GM19193 (cell line): ENCODE results near the gene CADPS.

ENCODE experiments used
- POLR2A ChIP-seq: IDR thresholded peaks from 4 replicates; pipeline ENCODE4 v1.6.1; 2011; ENCODE audit not compliant: insufficient read depth, insufficient read length; ENCODE audit errors: extremely low read depth

Gene CADPS

DNA sequence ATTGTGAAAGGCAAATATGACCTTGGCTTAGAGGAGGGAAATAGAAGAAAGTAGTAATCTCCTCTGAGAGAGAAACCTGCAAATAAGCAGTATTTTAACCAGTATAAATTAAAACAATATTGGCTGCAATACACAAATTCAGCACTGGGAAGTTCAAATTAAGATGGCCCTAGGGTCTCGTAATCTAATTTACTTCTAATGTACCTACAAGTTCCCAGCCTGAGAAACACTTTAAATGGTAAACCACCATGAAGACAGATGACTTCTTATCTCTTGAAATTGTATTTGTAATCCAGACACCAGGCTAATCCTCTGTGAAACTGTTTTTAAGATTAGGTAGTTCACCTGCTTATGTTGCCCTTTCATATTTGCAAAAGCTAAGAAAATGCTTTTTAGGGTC is 199.7 kb downstream of the CADPS start:
- no peak for TF ChIP-seq POLR2A

DNA sequence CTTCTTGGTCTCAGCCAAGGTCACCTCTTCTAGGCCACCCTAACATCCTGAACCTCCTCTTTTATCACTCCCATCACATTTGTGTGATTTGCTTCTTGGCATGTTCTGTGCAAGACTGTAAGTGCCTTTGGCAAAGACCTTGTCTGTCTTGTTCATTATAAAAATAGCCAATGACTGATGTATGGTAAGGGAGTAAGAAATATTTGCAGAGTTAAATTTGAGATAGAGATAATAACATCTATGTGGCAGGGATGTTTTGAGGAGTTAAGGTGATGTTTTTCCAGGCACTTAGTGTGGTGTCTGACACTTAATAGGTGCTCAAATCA is 202.3 kb downstream of the CADPS start:
- TF ChIP-seq POLR2A, result no peak

DNA sequence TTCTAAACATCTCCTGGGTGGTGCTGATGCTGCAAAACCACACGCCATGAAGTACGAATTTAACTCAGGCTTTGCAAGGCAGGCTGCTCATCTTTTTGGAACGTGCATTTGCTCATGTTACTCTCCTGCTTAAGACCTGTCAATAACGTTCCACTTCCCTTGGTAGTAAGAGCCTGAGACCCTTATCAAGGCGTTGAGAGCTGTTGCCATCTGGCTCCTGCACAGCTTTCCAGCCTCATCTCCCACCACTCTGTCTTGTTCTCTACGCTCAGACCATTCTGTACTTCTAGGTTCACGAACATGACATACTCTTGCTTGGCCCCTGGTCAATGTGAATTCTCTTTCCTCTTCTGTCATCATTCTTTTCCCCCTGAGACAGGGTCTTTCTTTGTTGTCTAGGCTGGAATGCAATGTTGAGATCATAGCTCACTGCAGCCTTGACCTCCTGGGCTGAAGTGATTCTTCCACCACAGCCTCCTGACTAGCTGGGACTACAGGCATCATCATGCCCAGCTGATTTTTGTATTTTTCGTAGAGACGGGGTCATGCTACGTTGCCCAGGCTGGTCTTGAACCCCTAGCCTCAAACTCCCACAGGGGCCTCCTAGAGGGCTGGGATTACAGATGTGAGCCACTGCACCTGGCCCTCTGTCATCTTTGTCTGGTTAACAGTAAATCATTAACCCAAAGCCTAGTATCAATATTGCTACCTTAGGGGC is 202.8 kb downstream of the CADPS start:
- no peak for TF ChIP-seq POLR2A

DNA sequence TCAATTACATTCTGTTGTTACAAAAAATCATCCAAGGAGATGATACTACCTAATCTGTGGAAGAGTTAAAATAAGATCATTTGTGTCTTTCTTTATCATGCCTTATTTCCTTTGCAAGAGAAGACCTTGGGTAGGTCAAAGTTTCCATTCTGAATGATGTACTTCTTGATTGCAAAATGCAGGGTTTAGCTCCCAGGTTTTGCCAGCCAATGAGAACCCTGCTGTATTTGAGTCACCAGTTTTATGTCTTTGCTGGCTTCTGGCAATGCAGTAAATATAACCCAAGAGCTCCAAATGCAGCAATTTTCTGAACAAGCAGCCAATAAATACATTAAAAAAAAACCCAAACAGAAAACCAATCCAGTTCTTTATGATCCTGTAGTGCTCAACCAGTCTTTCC is 204.9 kb downstream of the CADPS start:
- TF ChIP-seq POLR2A, result no peak

DNA sequence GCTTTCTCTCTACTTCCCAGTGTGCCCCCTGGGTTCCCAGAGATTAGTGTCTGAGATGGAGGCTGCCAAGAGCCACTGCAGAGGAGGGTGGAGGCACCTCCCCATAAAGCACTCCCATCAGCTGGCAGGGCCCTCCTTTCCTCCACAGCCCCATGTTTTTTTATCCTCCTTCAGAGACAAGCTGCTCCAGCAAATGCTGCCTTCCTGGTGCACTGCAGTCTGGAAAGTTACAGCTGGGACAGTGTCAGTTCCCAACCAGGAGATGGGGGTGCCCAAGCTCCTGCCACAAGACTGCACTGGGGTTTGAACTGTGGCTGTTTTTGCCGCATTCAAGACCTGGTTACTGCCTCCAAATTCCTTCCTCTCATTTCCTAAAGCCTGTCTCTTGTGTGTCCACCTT is 206.1 kb downstream of the CADPS start:
- no peak for TF ChIP-seq POLR2A

DNA sequence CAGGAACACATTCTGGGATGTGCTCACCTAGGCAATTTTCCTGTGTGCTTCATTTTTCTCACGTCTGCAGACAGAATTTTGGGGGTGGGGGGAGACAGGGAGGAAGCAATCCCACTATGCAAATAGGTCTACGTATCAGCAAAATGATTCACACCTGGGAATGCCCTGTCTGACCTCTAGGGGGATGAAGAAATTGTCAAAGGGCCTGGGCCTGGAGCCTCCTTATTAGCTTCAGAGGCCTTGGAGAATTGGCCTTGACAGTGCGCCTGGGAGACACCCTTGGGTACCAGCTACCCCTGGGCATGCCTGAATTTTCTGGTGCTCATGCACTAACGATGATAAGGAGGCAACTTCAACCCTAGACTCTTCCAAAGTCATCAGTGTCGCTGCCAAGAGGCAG is 207.5 kb downstream of the CADPS start:
- no peak for TF ChIP-seq POLR2A

DNA sequence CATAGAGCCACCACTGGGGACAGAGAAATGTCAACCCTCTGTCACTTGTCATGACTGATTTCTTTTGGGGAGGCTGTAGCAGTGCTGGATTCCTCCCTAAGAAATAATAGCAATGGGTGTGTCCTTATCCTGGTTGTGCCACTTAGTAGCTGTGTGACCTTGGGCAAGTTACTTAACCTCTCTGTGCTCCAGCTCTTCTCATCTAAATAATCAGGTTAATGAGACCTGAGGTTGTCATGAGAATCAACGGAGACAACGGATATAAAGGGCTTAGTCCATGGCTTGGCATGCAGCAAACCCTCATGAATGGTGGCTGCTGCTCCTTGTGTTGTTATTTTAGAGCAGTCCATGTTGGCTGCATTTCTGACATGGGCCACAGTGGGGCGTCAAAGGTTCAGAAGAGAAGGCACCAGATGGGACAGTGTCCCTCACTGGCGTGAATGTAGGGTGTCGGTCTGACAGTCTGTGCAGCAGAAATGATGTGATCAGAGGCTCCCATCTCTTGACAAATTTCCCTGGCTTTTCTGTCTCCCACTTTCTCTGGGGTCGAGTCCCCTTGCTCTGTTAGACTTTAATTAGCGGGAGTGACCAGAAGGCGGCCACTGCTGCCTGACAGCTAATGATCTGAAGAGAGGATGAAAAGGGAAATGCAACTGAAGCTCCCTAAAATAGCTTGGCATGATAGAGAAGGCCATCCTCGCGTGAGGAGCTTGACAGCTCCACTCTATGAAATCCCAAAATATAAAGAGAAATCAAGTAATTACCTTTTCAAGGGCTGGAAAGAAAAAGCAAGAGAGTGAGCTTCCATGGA is 209.4 kb downstream of the CADPS start:
- no peak for TF ChIP-seq POLR2A

DNA sequence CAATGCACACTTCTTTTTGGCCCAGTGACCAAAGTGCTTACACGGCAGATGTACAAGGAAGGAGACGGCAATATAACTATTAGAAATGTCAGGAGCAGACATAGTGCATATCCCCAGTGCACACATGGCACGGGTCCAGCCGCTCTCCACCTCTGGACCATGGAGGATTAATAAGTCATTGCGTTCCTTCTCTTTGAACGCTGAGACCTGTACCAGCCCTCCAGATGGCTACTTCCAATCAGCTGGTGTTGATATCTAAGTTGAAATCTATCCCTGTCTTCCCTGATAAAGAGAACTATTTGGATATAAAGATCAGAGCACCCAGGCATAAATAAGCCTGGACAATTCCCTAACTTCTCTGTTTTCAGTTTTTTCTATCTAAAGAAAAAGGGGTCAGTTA is 212.5 kb downstream of the CADPS start:
- TF ChIP-seq POLR2A, result no peak

DNA sequence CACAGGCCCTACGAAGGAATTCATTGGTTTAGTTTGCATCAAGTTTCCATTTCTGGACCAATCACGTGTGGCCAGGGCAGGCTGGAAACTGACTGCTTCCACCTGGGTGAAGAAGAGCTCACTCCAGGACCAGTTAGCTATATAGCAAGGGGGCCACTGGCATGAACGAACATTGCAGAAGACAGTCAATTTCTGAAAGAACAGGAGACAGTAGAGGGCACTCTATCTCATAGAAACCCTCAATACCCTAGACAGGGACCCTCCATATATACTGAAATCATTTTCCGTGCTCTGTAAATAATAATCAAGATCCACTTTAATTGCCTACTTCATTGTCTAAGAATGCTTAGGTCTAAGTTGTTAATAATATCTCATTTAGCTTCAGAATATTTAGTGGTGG is 215.6 kb downstream of the CADPS start:
- no peak for TF ChIP-seq POLR2A

DNA sequence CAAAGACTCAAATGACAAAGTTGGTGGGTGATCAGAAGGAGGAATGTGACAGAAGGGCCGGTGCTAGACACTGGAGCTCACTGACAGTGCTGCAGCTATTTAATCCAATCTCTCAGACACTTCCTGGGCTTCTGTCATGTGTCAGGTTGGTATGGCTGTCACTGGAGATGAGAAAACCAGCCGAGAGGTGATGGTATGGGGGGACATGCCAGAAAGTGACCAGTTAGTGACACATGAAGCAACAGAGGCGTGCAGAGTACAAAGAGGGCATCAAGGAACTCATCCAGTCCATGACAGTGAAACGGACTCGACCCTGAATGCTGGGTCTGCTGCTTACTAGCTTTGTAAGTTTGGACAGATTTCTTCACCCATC is 219.5 kb downstream of the CADPS start:
- no peak for TF ChIP-seq POLR2A

DNA sequence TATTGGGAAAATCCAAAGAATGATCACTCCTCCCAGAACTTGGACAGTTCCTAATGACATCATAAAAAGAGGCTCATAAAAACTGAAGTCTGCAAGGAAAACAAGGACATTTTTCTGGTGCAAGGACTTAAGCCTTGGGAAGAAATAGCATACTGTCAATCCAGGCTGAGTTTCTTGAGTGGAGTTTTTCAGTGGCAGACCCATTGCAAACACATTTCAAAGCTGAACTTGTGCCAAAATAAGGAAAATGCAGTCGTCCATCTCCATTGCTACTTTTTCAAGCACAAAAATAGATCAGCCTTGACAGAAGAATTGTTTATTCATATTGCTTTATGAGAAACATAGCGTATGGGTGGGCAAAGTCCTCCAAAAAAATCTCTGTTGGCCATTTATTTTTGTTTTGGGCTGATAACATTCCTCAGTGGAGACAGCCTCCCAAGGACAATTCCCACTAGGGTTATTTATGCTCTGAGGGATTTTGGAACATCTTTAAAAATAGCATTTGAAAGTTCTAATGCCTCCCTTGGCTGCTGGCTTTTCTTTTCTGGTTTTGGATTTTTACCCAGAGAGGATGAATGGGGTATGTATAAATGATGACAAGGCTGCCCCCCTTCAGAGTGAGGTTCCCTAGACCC is 220.0 kb downstream of the CADPS start:
- TF ChIP-seq POLR2A, result no peak

DNA sequence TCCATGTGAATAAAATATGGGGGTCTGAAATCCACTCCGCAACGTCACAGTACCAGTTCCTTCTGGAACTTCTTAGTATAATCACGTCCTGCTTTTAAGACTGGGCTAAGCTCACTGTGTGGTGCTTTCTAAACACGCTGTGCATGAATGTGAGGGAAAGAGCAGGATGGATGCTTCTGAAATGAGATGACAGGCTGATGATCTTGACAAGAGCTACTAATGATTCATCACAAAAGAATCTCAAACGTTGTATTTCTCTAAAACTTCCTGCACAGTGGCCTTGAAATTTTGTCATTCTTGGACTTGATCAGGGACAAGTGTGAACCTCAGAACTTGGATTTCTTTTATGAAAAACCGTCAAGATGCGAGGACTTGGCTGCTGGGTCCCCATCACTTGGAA is 221.4 kb downstream of the CADPS start:
- no peak for TF ChIP-seq POLR2A

DNA sequence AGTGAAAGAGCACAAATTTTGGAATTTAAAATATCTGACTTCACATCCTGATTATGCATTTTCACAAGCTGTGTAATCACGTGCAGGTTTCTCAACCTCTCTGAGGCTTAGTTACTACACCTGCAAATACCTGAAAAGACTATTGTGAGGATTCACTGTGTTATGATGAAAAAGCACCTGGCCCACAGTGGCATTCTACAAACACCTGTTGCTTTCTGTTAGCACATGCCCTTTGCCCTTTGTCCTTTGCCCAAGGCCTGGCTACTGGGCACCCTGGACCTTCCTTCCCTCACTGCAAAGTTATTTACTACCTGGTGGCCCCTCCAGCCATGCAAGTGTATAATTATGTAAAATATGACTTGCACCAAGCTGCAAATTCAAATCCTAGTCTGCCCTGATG is 227.5 kb downstream of the CADPS start:
- TF ChIP-seq POLR2A, result no peak

DNA sequence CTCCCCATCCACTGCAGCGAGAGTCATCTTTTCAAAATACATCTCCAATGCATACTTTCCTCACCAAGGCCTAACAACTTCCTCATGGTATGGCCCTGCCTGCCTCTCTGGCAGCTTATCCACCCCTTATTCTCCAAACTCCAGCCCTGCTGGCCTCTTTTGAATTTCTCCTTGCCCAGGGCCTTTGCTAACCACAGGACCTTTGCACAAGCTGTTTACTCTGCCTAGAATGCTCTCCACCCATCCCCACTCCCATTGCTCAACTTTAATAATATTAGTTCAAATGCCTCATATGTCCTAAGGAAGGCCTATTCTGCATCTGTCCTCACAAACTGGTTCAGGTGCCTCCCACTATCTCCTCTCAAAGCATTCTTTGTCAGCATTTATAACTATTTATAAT is 230.7 kb downstream of the CADPS start:
- no peak for TF ChIP-seq POLR2A

DNA sequence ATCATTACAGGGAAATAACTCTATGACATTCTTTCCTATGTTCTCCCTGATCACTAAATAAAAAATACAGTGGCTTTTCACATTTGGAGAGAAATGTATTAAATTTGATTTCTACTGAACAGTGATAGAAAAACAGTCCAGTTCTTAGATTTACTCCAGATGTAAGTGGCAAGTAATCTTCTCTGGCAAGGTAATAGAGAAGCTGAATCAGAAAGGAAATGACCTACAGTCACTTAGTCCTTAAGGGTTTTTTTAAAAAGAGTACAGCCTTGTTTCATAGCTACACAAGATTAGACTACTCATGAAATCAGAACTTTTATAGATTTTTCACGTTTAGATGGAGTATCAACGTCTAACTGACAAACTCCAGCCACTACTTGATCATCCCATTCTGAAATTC is 236.9 kb downstream of the CADPS start:
- no peak for TF ChIP-seq POLR2A

DNA sequence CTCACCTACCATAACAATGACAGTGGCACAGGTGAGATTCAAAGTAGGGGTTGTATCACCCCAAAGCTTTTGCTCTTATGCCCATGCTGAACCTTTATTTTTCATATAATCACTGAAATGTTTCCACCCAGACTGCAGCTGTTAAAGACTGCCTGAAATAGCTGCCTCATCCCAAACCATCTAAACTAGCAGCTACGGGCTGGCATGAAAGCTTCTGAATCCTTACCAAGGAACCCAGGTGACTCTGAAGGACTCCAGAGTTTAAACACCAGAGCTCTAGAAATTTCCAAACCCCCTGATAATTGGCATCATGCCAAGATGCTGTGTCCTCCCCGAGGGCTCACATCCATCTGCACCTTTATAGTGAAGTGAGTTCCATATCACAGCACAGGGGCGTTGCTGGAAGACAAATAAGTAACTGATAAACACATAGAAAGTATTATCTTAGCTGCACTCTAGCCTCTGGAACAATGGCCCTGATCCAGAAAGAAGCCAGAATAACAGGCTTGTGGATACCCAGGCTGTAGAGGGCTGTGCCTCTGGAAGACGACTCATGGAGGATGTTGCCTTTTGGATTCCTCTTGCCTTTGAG is 238.9 kb downstream of the CADPS start:
- no peak for TF ChIP-seq POLR2A

DNA sequence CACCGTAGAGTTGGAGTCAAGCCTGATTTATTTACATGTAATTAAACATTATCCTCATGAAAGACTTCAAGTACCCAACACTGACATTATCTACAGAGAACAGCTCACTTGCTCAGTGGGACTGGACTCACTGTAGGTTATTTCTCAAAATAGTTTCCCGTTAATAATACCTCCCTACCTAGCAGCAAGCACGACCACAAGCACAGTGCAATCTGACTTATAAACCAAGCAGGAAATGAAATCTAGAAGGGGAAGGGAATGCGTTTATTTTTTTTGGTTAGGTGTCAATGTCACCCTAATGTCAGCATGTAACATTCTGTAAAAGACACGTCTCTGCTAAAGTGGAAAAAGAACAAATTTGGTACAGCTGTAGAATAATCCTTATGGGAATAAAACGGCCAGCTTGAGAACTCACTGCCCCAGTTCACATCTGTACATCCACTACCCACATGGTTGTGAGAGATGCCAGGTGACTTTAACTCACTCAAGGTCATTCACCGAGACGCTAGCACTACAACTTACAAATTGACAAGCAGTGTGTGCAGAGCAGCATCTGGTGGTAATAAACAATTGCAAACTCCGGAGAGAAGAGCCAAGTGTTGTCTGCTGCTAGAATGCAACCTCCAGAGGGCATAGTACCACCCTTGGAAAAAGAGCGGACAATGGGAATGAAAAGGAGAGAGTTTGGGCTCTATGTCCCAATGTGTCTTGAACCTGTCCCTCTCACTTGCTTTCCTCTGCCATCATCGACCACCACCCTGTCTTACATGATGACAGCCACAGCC is 242.5 kb downstream of the CADPS start:
- TF ChIP-seq POLR2A, result no peak
